ENCODE measurements around the gene TMEM108.

Gene TMEM108

GRCh38 chr3:133262333-133262732 lies 224.1 kb downstream of the TMEM108 start:
- no peaks in the 10 kb centered on the region for H3K4me1 ChIP-seq (ENCODE audit: control insufficient read depth, insufficient read depth, low read length)
- ChIA-PET POLR2A (no interaction called here), CTCF (interaction anchor here (0.6 to 0.7 kb wide), 2 partner anchors 162 to 619 kb away, joined by 3 to 4 read pairs; no protein-coding TSS in a partner anchor)
- H3K36me3 ChIP-seq (ENCODE audit: control insufficient read depth in 2 of 2, insufficient read depth in 1 of 2, low read length in 2 of 2): no peaks in the 10 kb centered on the region
- TF ChIP-seq ZNF398 (tag by site-specific recombination; IDR thresholded peaks at IDR 0.05) (no peak), ZNF623 (tag by site-specific recombination; IDR thresholded peaks at IDR 0.05) (no peak), ZNF311 (tag by site-specific recombination; IDR thresholded peaks at IDR 0.05; ENCODE audit: borderline replicate concordance) (no peak), ZNF558 (tag by site-specific recombination; IDR thresholded peaks at IDR 0.05) (no peak), ZNF747 (tag by site-specific recombination; IDR thresholded peaks at IDR 0.05) (no peak), PRDM6 (tag by site-specific recombination; IDR thresholded peaks at IDR 0.05) (no peak), KLF10 (tag by site-specific recombination; IDR thresholded peaks at IDR 0.05) (no peak), ELK4 (IDR thresholded peaks at IDR 0.05; ENCODE audit: borderline replicate concordance, low read depth, low read length) (no peak), ZNF362 (tag by site-specific recombination; IDR thresholded peaks at IDR 0.05) (no peak), ZNF830 (tag by site-specific recombination; IDR thresholded peaks at IDR 0.05; ENCODE audit: low read depth) (no peak), KLF9 (tag by site-specific recombination; IDR thresholded peaks at IDR 0.05; ENCODE audit: low read depth) (no peak), ZNF280D (tag by site-specific recombination; IDR thresholded peaks at IDR 0.05) (no peak)
- no peaks in the 10 kb centered on the region for H3K9me3 ChIP-seq (ENCODE audit: control insufficient read depth, insufficient read depth, low read depth, low read length)
- no peak overlapping the region for H3K27ac ChIP-seq (ENCODE audit: extremely low read depth, low read depth, low read length)
- no peak overlapping the region for H3K4me3 ChIP-seq (ENCODE audit: low read depth, low read length)

GRCh38 chr3:133264920-133265319 lies 226.7 kb downstream of the TMEM108 start:
- ChIA-PET POLR2A (no interaction called here), CTCF (interaction anchor here (0.5 kb wide), 1 partner anchor 82 kb away, joined by 3 read pairs; no protein-coding TSS in a partner anchor)
- no peak for TF ChIP-seq GLIS2 (tag by site-specific recombination; IDR thresholded peaks at IDR 0.05)
- no peak for TF ChIP-seq ZNF121 (tag by site-specific recombination; IDR thresholded peaks at IDR 0.05)
- TF ChIP-seq ZNF223 (tag by site-specific recombination; IDR thresholded peaks at IDR 0.05): no peak
- TF ChIP-seq ZNF514 (tag by site-specific recombination; IDR thresholded peaks at IDR 0.05): no peak
- TF ChIP-seq GFI1B (tag by site-specific recombination; IDR thresholded peaks at IDR 0.05): no peak
- no peak for TF ChIP-seq ZNF350 (tag by site-specific recombination; IDR thresholded peaks at IDR 0.05)
- no peak for TF ChIP-seq EGR2 (tag by site-specific recombination; IDR thresholded peaks at IDR 0.05; ENCODE audit: low read depth)
- TF ChIP-seq ZNF311 (tag by site-specific recombination; IDR thresholded peaks at IDR 0.05; ENCODE audit: borderline replicate concordance): no peak
- no peak for TF ChIP-seq ZNF23 (tag by site-specific recombination; IDR thresholded peaks at IDR 0.05; ENCODE audit: borderline replicate concordance)
- no peak for TF ChIP-seq SP3 (tag by site-specific recombination; IDR thresholded peaks at IDR 0.05)
- no peak for TF ChIP-seq GLIS1 (tag by site-specific recombination; IDR thresholded peaks at IDR 0.05)
- no peak for TF ChIP-seq ZNF791 (tag by site-specific recombination; IDR thresholded peaks at IDR 0.05)
- no peak for TF ChIP-seq TRIM28 (IDR thresholded peaks at IDR 0.05; ENCODE audit: borderline replicate concordance, low read length)
- TF ChIP-seq ZNF777 (tag by site-specific recombination; IDR thresholded peaks at IDR 0.05; ENCODE audit: borderline replicate concordance): no peak
- no peak overlapping the region for H3K4me3 ChIP-seq (ENCODE audit: low read depth, low read length)
- H3K9me3 ChIP-seq (ENCODE audit: control insufficient read depth, insufficient read depth, low read depth, low read length): no peaks in the 10 kb centered on the region
- no peak overlapping the region for H3K27ac ChIP-seq (ENCODE audit: extremely low read depth, low read depth, low read length)
- H3K36me3 ChIP-seq (ENCODE audit: control insufficient read depth in 2 of 2, insufficient read depth in 1 of 2, low read length in 2 of 2): no peaks in the 10 kb centered on the region
- no peaks in the 10 kb centered on the region for H3K4me1 ChIP-seq (ENCODE audit: control insufficient read depth, insufficient read depth, low read length)

All from HEK293 (cell line).